HepG2 (cell line): ENCODE measurements around the gene TMTC4. TPM values are rescaled to one million over a fixed set of nuclear protein-coding genes. Genes with fewer than 3 reads are reported as not detected.

Source experiments
- ATF5 ChIP-seq: sonication (generic); formaldehyde crosslinking; IDR thresholded peaks from 2 replicates; pipeline ENCODE4 v1.4.0; 2020; ENCODE audit warnings: mild to moderate bottlenecking, low read depth, missing genetic modification reagents
- BRD4 ChIP-seq: sonication (generic); formaldehyde crosslinking; IDR thresholded peaks from 2 replicates; pipeline ENCODE4 v1.4.0; 2020; ENCODE audit warnings: missing genetic modification reagents
- DNMT1 ChIP-seq: sonication (generic); formaldehyde crosslinking; IDR thresholded peaks from 2 replicates; pipeline ENCODE4 v1.5.1; 2020; ENCODE audit warnings: mild to moderate bottlenecking, missing genetic modification reagents
- FOXM1 ChIP-seq: sonication (generic); formaldehyde crosslinking; IDR thresholded peaks from 2 replicates; pipeline ENCODE4 v1.5.0; 2020; ENCODE audit warnings: missing genetic modification reagents
- GTF3A ChIP-seq: sonication (generic); formaldehyde crosslinking; conservative IDR thresholded peaks from 2 replicates; pipeline ENCODE4 v1.4.0; 2020; ENCODE audit warnings: mild to moderate bottlenecking, missing genetic modification reagents
- KLF6 ChIP-seq: IDR thresholded peaks from 2 replicates; pipeline ENCODE4 v1.8.0; 2016; ENCODE audit warnings: missing biosample characterization, missing genetic modification reagents
- MIXL1 ChIP-seq: IDR thresholded peaks from 2 replicates; pipeline ENCODE4 v1.6.1; 2016
- RBAK ChIP-seq: sonication (generic); formaldehyde crosslinking; IDR thresholded peaks from 2 replicates; pipeline ENCODE4 v1.5.1; 2020; ENCODE audit warnings: mild to moderate bottlenecking, missing genetic modification reagents
- SNAPC4 ChIP-seq: sonication (generic); formaldehyde crosslinking; IDR thresholded peaks from 2 replicates; pipeline ENCODE4 v1.4.0; 2020; ENCODE audit warnings: mild to moderate bottlenecking, missing genetic modification reagents
- THYN1 ChIP-seq: sonication (generic); formaldehyde crosslinking; IDR thresholded peaks from 2 replicates; pipeline ENCODE4 v1.8.1; 2023; ENCODE audit warnings: low read depth, mild to moderate bottlenecking, moderate library complexity, missing genetic modification reagents, borderline replicate concordance
- ZFP82 ChIP-seq: sonication (generic); formaldehyde crosslinking; IDR thresholded peaks from 2 replicates; pipeline ENCODE4 v1.5.1; 2020; ENCODE audit warnings: mild to moderate bottlenecking, missing genetic modification reagents, borderline replicate concordance
- ZNF292 ChIP-seq: sonication (generic); formaldehyde crosslinking; IDR thresholded peaks from 2 replicates; pipeline ENCODE4 v1.8.1; 2022; ENCODE audit warnings: mild to moderate bottlenecking, low read depth, missing genetic modification reagents, borderline replicate concordance
- ZNF326 ChIP-seq: sonication (generic); formaldehyde crosslinking; IDR thresholded peaks from 2 replicates; pipeline ENCODE4 v1.4.0; 2020; ENCODE audit warnings: missing genetic modification reagents, borderline replicate concordance
- ZNF503 ChIP-seq: sonication (generic); formaldehyde crosslinking; IDR thresholded peaks from 2 replicates; pipeline ENCODE4 v1.4.0; 2020; ENCODE audit warnings: missing genetic modification reagents
- ZNF510 ChIP-seq: sonication (generic); formaldehyde crosslinking; IDR thresholded peaks from 2 replicates; pipeline ENCODE4 v1.4.0; 2020; ENCODE audit warnings: low read depth, mild to moderate bottlenecking, missing genetic modification reagents
- ZNF557 ChIP-seq: sonication (generic); formaldehyde crosslinking; IDR thresholded peaks from 2 replicates; pipeline ENCODE4 v1.4.0; 2020; ENCODE audit warnings: missing genetic modification reagents
- ZNF574 ChIP-seq: sonication (generic); formaldehyde crosslinking; IDR thresholded peaks from 2 replicates; pipeline ENCODE4 v1.4.0; 2020; ENCODE audit warnings: missing genetic modification reagents
- ZNF577 ChIP-seq: sonication (generic); formaldehyde crosslinking; IDR thresholded peaks from 2 replicates; pipeline ENCODE4 v1.4.0; 2020; ENCODE audit warnings: mild to moderate bottlenecking, low read depth, missing genetic modification reagents, borderline replicate concordance
- ZNF615 ChIP-seq: sonication (generic); formaldehyde crosslinking; IDR thresholded peaks from 2 replicates; pipeline ENCODE4 v1.5.0; 2020; ENCODE audit warnings: mild to moderate bottlenecking, missing genetic modification reagents, borderline replicate concordance
- ZSCAN20 ChIP-seq: sonication (generic); formaldehyde crosslinking; IDR thresholded peaks from 2 replicates; pipeline ENCODE4 v1.4.0; 2020; ENCODE audit warnings: missing genetic modification reagents, mild to moderate bottlenecking, borderline replicate concordance
- polyA plus RNA-seq, 8 experiments: library from polyadenylated mRNA; depleted of rRNA in 3 of 8; stranded (reverse) in 7 of 8; unstranded in 1 of 8; fragments of >200 nt; fragmentation: Illumina TruSeq in 4 of 8; extraction: Trizol in 4 of 8; gene quantifications; 2 replicates each; pipeline versions ENCODE4 v1.2.1 to v1.2.3, GENCODE V29; 2011 to 2016; ENCODE audit warnings: low read depth in 4 of 8, missing spikeins in 1 of 8, mixed read lengths in 1 of 8; ENCODE audit not compliant: insufficient read depth in 1 of 8
- total RNA-seq, 5 experiments: library from RNA; depleted of rRNA; stranded (reverse); fragments of >200 nt; fragmentation: Illumina TruSeq; extraction: Trizol; gene quantifications; 2 replicates each; pipeline ENCODE4 v1.2.3, GENCODE V29; 2016; ENCODE audit warnings: low read depth in 1 of 5

Gene TMTC4
- total and polyA plus RNA-seq, 2 of the 13 experiments (the other 11 are each of a cell fraction or from before 2014, with no cell fraction given): 16.0 to 22.6 TPM

GRCh38 chr13:100721885-100722512 is 47.4 kb upstream of the TMTC4 start (continued):
- TF ChIP-seq ZNF574 (CRISPR knock-in tag): no peak
- no peak for TF ChIP-seq ZNF615 (CRISPR knock-in tag)
- peak; percentile 32; the same call in 1 of the 2 replicates for TF ChIP-seq MIXL1 (CRISPR knock-in tag)
- TF ChIP-seq ATF5 (CRISPR knock-in tag): no peak
- no peak for TF ChIP-seq FOXM1 (CRISPR knock-in tag)
- no peak for TF ChIP-seq ZNF292 (CRISPR knock-in tag)
- no peak for TF ChIP-seq GTF3A (CRISPR knock-in tag)
- TF ChIP-seq BRD4 (CRISPR knock-in tag): no peak
- TF ChIP-seq RBAK (CRISPR knock-in tag): no peak
- 0 out of 2 replicates have a peak, but pooled peaks have one; percentile 39 for TF ChIP-seq KLF6
- no peak for TF ChIP-seq ZNF510 (CRISPR knock-in tag)
- TF ChIP-seq THYN1 (CRISPR knock-in tag): no peak
- no peak for TF ChIP-seq ZSCAN20 (CRISPR knock-in tag)
- TF ChIP-seq ZNF577 (CRISPR knock-in tag): no peak
- no peak for TF ChIP-seq ZNF557 (CRISPR knock-in tag)
- TF ChIP-seq DNMT1 (CRISPR knock-in tag): no peak
- no peak for TF ChIP-seq ZNF326 (CRISPR knock-in tag)
- TF ChIP-seq ZFP82 (CRISPR knock-in tag): no peak
- 0 out of 2 replicates have a peak, but pooled peaks have one; percentile 25 for TF ChIP-seq ZNF503 (CRISPR knock-in tag)
- no peak for TF ChIP-seq SNAPC4
